Endothelial cell of umbilical vein (primary cell): ENCODE data around the gene NUP54. TPM values are rescaled to one million over a fixed set of nuclear protein-coding genes. Genes with fewer than 3 reads are reported as not detected.
A peak's percentile ranks its signal among the peaks of the same experiment; 100 is the strongest.

ENCODE experiments used
- BruUV-seq: library from RNA; stranded (reverse); fragments of 400-500 nt; replicated peaks from 2 replicates; lab custom pipeline; 2021; lab: Mats Ljungman, UMichigan
- CTCF ChIA-PET: fragments of 300-600, 350-600 bp; sonication (Branson Sonifier 250); formaldehyde crosslinking; loops from one replicate; lab custom pipeline; 2021; ENCODE audit warnings: antibody characterized with exemption, inconsistent platforms; lab: Charles Lee
- POLR2A ChIA-PET: fragments of 300-600, 350-600 bp; sonication (Branson Sonifier 250); formaldehyde crosslinking; loops from one replicate; lab custom pipeline; 2021; ENCODE audit warnings: antibody characterized with exemption, inconsistent platforms; lab: Charles Lee
- DNase-seq: peaks from one replicate; pipeline ENCODE4 v3.0.0-alpha.2; 2011; ENCODE audit warnings: low read depth, low spot score
- FAIRE-seq: peaks from 2 replicates; lab custom pipeline; 2011; peaks lifted over from hg19 to GRCh38; lab: Jason Lieb, UNC
- H2AFZ ChIP-seq: 2 replicates; pipeline ENCODE4 v1.6.0; 2012; ENCODE audit warnings: low read depth, low read length, control low read depth, inconsistent platforms
- H3K27ac ChIP-seq: 2 replicates; pipeline ENCODE4 v1.5.1; 2011; ENCODE audit warnings: low read depth, mild to moderate bottlenecking, control low read depth, low read length, moderate library complexity; ENCODE audit not compliant: insufficient read depth
- H3K27me3 ChIP-seq, 2 experiments: 2 replicates each; pipeline versions ENCODE4 v1.6.0 to v1.6.1; 2011; ENCODE audit warnings: low read length in 2 of 2, mixed read lengths in 1 of 2; ENCODE audit not compliant: control insufficient read depth in 2 of 2, insufficient read depth in 2 of 2
- H3K36me3 ChIP-seq, 2 experiments: 2 replicates in 1 of 2; 3 replicates in 1 of 2; pipeline ENCODE4 v1.5.1; 2011; ENCODE audit warnings: low read length in 2 of 2, mild to moderate bottlenecking in 1 of 2, moderate library complexity in 1 of 2; ENCODE audit not compliant: control insufficient read depth in 2 of 2, insufficient read depth in 2 of 2; ENCODE audit errors: extremely low read depth in 1 of 2
- H3K4me1 ChIP-seq: 3 replicates; pipeline ENCODE4 v1.5.1; 2011; ENCODE audit warnings: mild to moderate bottlenecking, low read length; ENCODE audit not compliant: control insufficient read depth, insufficient read depth; ENCODE audit errors: extremely low read depth
- H3K4me2 ChIP-seq: 2 replicates; pipeline ENCODE4 v1.6.1; 2011; ENCODE audit warnings: low read length, control low read depth, mixed read lengths; ENCODE audit not compliant: insufficient read depth
- H3K4me3 ChIP-seq, 3 experiments: fragments of 200-600 bp in 1 of 3; sonication (generic), shearing (Covaris generic) in 1 of 3; replicated peaks in 1 of 3; 2 replicates each; pipeline ENCODE4 v1.5.1; 2011 to 2016; ENCODE audit warnings: control low read depth in 3 of 3, low read length in 3 of 3, mild to moderate bottlenecking in 2 of 3, inconsistent platforms in 1 of 3, low read depth in 1 of 3, moderate library complexity in 1 of 3; ENCODE audit not compliant: insufficient read depth in 1 of 3
- H3K79me2 ChIP-seq: 2 replicates; pipeline ENCODE4 v1.6.0; 2012; ENCODE audit warnings: low read length, inconsistent platforms; ENCODE audit not compliant: control insufficient read depth, insufficient read depth
- H3K9ac ChIP-seq: replicated peaks from 2 replicates; pipeline ENCODE3; 2011; ENCODE audit warnings: low read length, control low read depth; ENCODE audit not compliant: insufficient read depth; ENCODE audit errors: extremely low read depth
- H3K9me1 ChIP-seq: replicated peaks from 3 replicates; pipeline ENCODE4 v1.6.0; 2011; ENCODE audit warnings: mild to moderate bottlenecking, low read length; ENCODE audit not compliant: control insufficient read depth, insufficient read depth; ENCODE audit errors: extremely low read depth
- H3K9me3 ChIP-seq: replicated peaks from 2 replicates; pipeline ENCODE4 v1.5.1; 2012; ENCODE audit warnings: low read length, inconsistent platforms; ENCODE audit not compliant: control insufficient read depth, insufficient read depth
- H4K20me1 ChIP-seq: replicated peaks from 2 replicates; pipeline ENCODE3; 2011; ENCODE audit warnings: mild to moderate bottlenecking, low read length; ENCODE audit not compliant: control insufficient read depth, insufficient read depth; ENCODE audit errors: extremely low read depth
- JUN ChIP-seq: IDR thresholded peaks from 2 replicates; pipeline ENCODE4 v1.6.1; 2011; ENCODE audit warnings: borderline replicate concordance, low read depth; ENCODE audit not compliant: insufficient read length, insufficient read depth
- MYC ChIP-seq: IDR thresholded peaks from one replicate; pipeline ENCODE4 v1.6.1; 2011; ENCODE audit warnings: mild to moderate bottlenecking, low read depth, low read length
- dilution Hi-C: fragments of 300-500 bp; cut with MboI; formaldehyde crosslinking; loops from one replicate; pipeline ENCODE4 v1.15.0; 2019; ENCODE audit warnings: low sequenced_read_pairs; ENCODE audit not compliant: extremely low pct_ligation_motif_present
- intact Hi-C: fragments of 100-400 bp; cut with micrococcal nuclease; formaldehyde crosslinking; loops from one replicate; pipeline ENCODE4 v1.10.0; 2022
- polyA plus RNA-seq, 4 experiments: library from polyadenylated mRNA; depleted of rRNA in 3 of 4; stranded (reverse) in 3 of 4; unstranded in 1 of 4; fragments of >200 nt; gene quantifications; 2 replicates each; pipeline versions ENCODE4 v1.2.1 to v1.2.3, GENCODE V29; 2011 to 2012; ENCODE audit warnings: missing spikeins in 1 of 4
- total RNA-seq: library from RNA; stranded (reverse); gene quantifications from 2 replicates; pipeline ENCODE4 v1.2.3, GENCODE V29; 2021
- TF ChIP-seq, protein P1 (sequence below), 2 donors: IDR thresholded peaks; 1 replicate in 1 of 2; 2 replicates in 1 of 2; pipeline ENCODE4 v1.5.1; 2011; ENCODE audit warnings: low read length in 2 of 2, mild to moderate bottlenecking in 2 of 2, moderate library complexity in 2 of 2, control low read depth in 1 of 2, inconsistent platforms in 1 of 2, low read depth in 1 of 2; ENCODE audit not compliant: insufficient read depth in 1 of 2; ENCODE audit errors: extremely low read depth in 1 of 2
- TF ChIP-seq, protein P2 (sequence below): IDR thresholded peaks from 2 replicates; pipeline ENCODE4 v1.6.1; 2011; ENCODE audit not compliant: insufficient read depth, insufficient read length

NUP54 gene
- total and polyA plus RNA-seq, 2 donors (not counting 3 experiments of a cell fraction or from before 2014, with no cell fraction given): 25.7 to 45.7 TPM

DNA sequence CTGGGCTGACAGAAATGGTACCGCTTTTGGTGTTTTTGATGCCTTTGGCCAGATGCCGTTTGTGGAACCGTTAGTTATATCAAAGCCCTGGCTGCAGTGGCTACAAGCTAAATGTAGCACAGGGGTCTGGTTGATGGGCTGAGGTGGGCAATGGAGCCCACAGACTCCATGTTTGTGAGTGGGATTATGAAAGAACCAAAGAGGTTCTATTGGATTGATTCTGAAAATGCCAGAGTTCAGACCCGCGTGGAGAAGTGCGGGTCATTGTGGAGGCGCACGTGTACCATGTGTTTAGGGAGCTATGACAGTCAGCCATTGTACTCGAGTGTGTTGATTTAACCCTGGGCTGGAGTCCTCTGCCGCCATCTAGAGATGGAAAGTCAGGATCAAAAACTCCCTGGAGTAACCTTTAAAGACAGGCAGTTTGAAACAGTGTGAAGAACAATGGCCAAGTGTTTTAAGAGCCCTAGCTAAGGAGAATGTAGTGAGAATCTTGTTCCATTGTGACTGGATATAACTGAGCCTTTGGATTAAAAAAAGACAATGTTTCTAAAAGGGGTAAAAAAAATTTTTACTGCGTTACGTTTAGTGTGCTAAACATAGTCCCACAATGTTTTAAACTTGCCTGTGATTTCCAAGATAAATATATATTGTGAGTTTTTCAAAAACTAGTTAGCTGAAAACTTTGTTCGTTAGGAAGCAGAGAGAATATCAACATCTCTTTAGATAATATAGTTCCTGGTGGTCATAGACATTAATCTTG, 61.0 kb downstream of the NUP54 start:
- dilution Hi-C loops: no loop called here
- Histone ChIP-seq H3K4me1 (peaks cover 7% of the 10 kb centered on the region), H3K4me3 (no peak overlapping the region), H2AFZ (peak overlapping the region; percentile 21), H3K27ac (no peak overlapping the region), H4K20me1 (no peaks in the 10 kb centered on the region), H3K9ac (no peak overlapping the region), H3K27me3 (peaks cover 4 to 15% of the 10 kb centered on the region in 2 experiments), H3K4me2 (peak overlapping the region; percentile 0), H3K9me3 (no peaks in the 10 kb centered on the region), H3K79me2 (no peaks in the 10 kb centered on the region), H3K36me3 (no peaks in the 10 kb centered on the region), H3K9me1 (no peaks in the 10 kb centered on the region)
- POLR2A ChIA-PET: no interaction called here
- intact Hi-C loops: loop anchor here (1.0 to 5.0 kb wide), 2 partner anchors 95 to 171 kb away; partner anchors contain the start of gene SDAD1
- DNase-seq: peak; percentile 78
- CTCF ChIA-PET: interaction anchor here (0.6 to 9.0 kb wide), 31 partner anchors 9 to 1205 kb away, joined by 3 to 124 read pairs (median 4); partner anchors contain the start of genes ART3, NAAA and SDAD1
- no TSS peak for BruUV-seq
- TF ChIP-seq, protein P1, sequence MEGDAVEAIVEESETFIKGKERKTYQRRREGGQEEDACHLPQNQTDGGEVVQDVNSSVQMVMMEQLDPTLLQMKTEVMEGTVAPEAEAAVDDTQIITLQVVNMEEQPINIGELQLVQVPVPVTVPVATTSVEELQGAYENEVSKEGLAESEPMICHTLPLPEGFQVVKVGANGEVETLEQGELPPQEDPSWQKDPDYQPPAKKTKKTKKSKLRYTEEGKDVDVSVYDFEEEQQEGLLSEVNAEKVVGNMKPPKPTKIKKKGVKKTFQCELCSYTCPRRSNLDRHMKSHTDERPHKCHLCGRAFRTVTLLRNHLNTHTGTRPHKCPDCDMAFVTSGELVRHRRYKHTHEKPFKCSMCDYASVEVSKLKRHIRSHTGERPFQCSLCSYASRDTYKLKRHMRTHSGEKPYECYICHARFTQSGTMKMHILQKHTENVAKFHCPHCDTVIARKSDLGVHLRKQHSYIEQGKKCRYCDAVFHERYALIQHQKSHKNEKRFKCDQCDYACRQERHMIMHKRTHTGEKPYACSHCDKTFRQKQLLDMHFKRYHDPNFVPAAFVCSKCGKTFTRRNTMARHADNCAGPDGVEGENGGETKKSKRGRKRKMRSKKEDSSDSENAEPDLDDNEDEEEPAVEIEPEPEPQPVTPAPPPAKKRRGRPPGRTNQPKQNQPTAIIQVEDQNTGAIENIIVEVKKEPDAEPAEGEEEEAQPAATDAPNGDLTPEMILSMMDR (IDR thresholded peaks at IDR 0.05; ENCODE audit: extremely low read depth in 1 of 2, insufficient read depth in 1 of 2, low read depth in 1 of 2, low read length in 2 of 2): peak; percentile 55 to 64
- TF ChIP-seq JUN (no peak), MYC (peak; percentile 52)
- TF ChIP-seq, protein P2, sequence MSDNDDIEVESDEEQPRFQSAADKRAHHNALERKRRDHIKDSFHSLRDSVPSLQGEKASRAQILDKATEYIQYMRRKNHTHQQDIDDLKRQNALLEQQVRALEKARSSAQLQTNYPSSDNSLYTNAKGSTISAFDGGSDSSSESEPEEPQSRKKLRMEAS: peak; percentile 88
- peak; percentile 86 for FAIRE-seq
